GM18861 (cell line): Measurements from ENCODE around the gene MED15.

Experiments
- ATAC-seq: cut with Tn5 transposase; IDR thresholded peaks from one replicate; pipeline ENCODE4 v1.9.1; 2021; ENCODE audit not compliant: unreplicated experiment

Gene MED15

DNA sequence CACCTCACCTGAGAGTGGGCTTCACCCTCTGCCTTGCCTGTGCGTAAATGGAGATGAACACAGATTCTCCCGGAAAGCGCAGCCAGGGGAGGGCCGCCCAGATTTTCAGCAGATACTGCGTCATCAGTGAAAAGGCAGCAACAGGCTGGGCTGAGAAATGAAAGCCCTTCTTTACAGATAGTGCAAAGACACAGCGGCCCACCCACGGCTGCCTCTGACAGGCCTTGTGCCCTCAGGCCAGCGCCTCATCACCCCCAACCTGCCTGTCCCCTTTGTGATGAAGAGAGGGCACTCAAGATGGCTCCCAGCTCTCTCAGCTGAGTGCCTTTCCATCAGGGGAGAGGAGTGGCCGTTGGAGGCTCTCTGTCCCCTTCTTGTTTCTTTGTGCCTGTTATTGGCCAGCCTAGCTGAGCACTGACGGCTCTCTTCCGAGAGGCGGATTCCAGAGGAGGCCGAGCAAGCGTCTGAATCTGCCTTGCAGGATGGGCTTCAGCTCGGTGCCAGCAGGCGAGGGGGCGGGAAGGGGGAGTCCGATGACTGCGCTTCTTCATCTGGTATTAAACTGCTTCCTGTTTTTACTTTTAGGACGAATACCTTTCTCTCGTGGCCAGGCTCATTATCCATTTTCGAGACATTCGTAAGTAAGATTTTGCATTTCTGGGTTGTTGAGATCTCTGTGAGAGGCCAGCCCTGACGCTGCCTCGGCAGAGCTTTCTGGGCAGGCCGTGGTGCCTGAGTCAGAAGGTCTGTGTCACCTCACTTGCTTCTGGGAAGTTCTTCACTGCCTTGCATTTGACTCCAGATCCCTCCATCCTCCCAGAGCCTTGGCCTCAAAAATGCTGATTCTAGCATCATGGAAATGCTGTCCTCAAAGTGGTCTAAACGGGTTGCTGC is 43.7 kb downstream of the MED15 start:
- ATAC-seq = no peak

DNA sequence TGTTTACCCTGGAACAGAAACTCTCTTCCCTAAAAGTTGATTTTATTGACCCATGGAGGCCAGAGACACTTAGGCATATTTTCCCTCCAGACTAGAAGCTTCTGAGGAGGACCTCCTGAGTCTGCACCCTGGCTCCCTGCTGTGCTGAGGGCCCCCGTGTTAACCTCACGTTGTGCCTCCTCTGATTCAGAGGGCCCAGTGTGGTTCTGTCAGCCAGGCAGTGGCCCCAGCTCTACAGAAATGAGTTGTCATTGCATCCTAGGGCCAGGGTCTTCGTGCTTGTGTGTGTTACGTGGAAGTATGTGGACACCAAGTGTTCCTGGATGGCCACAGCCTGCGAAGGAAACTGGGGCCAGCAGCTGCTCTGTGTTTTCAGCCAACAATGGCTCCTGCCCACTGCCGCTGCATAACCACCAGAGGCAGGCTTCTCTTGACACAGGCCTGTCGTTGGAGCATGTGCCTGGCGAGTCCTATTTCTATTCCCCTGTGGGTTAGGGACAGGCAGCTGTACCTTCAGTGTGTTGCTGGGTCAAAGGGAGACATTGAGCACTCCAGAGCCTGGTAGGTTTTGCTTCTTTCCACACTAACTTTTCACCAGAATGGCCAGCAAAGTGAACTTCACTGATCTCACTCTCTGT is 44.5 kb downstream of the MED15 start:
- ATAC-seq = no peak

DNA sequence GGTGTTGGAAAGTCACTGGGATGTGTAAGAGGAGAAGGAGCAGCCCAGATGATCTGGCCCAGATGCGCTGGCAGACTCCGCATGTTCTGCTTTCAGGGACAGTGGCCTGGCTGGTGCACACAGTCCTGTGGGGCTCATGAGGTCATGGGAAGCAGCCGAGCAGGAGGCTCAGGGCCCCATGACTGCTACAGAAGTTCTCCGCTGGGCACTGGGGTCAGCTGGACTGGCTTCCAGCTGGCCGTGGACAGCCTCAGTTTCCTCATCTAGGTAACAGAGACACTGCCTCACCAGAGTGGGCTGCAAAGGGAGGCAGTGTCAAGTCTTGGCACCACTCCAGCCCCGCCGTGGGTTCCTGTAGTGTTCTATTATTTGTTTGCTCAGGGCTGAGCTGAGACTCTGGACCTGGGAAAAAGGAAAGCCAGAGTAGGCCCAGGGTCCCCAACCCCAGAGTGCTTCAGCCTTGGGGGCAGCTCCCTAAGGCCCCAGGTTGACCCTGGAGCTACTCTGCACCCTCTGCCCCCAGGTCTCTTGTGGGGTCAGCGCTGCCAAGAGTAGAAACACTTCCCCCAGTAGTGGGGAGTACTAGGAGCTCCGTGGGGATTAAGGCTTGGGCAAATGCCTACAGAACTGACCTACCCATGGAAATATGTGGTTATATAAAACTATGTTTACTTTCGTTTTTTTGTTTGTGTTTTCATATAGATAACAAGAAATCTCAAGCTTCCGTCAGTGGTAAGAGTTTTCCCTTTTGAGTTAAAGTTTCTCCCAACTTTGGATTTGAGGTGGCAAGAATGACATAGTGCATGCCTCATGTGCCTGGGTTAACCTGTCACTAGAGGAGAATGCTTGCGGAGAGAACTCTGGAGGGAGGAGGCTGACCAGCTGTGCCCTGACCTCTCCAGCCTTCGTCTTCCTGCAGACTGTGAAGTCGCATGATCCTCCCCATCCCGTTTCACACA is 45.3 kb downstream of the MED15 start:
- ATAC-seq = no peak

DNA sequence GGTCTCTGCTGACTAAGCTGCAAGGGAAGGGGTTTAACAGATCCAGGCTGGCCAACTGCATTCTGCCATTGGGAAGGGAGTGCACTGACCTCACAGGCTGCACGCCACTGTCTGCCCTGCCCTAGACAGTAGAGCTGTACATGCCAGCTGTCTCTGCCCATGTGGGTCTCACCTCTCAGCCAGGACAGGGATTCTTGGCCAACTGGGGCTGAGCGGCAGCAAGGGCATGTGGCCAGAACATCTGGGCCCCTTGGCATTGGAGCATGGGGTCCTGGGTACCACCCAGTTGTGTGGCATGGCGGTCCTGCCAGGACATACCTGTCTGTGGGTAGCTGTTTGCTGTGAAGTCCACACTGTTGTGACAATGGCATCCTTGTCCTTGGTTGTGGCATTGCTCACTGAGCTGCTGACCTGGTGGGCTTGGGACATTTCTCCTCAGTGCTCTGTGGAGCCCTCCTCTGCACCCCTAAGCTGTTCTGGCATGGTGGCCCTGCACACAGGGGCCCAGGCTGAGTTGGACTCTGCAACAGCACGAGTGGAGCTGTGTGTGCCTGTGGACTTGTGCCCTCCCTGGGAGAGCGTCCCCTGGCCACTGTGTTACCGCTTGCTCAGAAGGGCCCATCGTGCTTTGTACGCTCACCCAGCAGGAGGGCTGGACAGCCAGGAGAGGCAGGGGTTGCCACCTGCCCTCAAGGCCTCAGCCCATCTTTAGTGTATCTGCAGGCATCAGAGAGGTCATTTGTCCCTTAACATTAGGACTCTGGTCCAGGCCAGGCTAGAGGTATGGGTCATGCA is 46.7 kb downstream of the MED15 start:
- no peak for ATAC-seq

DNA sequence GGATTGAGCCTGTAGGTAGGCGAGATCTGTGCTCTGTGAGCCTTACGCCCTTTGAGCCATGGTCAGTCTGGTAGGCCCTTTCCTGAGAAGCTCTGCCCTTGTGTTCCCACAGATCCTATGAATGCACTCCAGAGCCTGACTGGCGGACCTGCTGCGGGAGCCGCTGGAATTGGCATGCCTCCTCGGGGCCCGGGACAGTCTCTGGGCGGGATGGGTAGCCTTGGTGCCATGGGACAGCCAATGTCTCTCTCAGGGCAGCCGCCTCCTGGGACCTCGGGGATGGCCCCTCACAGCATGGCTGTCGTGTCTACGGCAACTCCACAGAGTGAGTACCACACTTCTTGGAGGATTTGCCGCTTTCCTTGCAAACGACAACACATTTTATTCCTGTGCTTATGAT is 47.4 kb downstream of the MED15 start:
- ATAC-seq = no peak

DNA sequence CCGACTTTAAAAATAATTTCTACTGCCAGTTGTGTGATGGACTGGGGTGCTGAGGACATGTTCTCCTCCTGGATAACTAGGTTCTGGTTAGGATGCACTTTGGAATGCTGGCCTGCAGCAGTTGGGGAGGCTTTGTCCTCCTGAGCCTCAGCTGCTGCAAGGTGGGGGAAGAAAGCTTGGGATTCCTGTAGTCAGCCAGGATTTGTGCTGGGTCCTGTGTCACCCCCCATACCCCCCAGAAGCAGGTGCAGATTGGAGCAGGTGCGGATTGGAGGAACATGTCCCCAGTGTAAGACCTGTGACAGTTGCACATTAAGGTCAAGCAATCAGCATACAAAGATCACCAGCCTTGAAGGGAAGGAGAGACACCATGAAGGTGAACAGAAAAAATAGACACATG is 51.1 kb downstream of the MED15 start:
- ATAC-seq = no peak

DNA sequence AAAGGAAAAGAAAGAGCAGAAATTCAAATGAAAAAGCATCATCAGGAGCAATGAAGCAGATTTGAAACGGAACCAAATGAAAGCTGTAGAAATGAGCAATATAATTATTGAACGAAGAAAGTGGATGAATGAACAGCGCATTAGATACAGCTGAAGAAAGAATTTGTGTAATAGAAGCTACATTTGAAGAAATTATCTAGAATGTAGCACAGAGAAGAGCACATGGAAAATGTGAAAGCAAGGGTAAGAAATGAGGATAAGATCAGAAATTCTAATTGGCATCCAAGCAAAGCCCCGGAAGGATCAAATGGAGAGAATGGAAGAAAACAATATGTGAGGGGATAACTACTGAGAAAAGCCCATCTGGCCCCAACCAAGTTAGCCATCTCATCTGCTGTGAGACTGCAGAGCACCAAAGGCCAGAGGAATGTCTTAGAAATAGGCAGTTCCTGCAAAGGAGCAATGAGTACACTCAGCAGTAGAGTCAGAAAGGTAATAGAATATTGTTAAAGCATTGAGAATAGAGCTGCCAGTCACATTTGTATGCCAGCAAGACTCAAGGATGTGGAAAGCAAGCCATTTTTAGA is 51.9 kb downstream of the MED15 start:
- ATAC-seq = no peak

DNA sequence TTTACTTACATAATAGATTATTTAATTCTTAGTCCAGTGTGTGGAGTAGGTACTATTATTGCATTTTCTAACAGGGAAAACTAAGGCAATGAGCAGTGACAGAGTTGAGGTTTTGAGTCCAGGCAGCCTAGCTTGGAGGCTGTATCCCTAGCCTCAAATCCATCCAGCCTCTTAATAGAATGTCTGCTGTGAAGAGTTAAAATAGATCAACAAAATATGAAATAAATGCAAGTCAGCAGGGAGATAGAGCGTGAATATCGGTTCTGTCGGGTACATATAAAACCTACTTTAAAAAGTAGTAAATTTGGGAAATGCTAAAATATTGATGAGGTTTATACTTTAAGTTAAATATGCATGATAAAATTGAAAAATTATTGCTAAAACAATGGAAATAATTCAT is 53.3 kb downstream of the MED15 start:
- ATAC-seq = no peak

DNA sequence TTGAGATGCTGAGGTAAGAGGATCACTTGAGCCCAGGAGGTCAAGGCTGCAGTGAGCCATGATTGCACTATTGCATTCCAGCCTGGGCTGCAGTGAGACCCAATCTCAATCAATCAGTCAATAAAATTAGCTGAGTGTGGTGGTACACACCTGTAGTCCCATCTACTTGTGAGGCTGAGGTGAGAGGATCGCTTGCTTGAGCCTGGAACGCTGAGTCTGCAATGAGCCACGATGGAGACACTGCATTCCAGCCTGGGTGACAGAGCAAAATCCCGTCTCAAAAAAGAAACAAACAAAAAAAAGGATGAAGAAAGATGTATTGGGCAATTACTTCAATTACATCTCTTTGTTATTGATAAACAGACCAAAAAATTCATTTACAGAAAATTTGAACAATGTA is 54.5 kb downstream of the MED15 start:
- ATAC-seq = no peak

DNA sequence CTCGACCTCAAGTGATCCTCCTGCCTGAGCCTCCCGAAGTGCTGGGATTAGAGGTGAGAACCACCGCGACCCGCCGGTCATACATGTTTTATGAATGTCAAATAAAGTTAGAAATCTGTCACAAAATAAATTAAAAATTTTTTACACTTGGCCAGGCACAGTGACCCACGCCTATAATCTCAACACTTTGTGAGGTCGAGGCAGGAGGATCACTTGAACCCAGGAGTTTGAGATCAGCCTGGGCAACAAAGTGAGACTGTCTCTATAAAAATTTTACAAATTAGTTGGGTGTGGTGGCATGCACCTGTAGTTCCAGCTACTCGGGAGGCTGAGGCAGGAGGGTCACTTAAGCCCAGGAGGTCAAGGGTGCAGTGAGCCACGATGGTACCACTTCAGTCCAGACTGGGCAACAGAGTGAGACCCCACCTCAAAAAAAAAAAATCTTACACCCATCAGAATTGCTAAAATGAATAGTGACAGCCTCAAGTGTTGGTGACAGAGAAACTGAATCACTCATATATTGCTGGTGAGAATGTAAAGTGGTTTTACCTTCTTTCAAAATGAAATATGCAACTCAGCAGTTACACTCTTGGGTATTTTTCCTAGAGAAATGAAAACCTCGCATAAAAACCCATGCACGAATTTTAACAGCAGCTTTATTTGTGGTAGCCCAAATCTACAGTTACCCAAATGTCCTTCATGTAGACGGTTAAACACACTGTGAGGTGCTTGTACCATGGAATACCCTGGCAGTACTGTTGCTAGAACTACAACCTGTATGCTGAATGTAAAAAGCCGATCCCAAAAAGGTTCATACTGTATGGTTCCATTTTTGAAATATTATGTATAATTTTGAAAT is 55.4 kb downstream of the MED15 start:
- ATAC-seq = no peak

DNA sequence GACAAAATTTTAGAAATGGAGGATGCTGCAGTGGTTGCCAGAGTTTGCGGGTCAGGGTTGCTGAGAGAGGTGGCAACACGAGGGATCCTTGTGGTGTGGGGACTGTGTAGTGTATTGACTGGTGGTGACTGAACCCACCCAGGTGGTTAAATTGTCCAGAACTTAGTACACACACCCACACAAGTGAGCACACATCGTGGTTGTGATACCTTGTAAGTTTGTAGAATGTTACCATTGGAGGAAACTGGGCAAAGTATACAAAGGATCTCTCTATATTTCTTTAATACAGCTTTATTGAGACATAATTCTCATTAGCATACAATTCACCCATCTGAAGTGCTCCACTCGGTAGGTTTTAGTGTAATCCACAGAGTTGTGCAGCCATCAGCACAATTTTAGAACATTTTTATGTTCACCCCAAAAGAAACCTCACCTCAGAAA is 56.1 kb downstream of the MED15 start:
- no peak for ATAC-seq

DNA sequence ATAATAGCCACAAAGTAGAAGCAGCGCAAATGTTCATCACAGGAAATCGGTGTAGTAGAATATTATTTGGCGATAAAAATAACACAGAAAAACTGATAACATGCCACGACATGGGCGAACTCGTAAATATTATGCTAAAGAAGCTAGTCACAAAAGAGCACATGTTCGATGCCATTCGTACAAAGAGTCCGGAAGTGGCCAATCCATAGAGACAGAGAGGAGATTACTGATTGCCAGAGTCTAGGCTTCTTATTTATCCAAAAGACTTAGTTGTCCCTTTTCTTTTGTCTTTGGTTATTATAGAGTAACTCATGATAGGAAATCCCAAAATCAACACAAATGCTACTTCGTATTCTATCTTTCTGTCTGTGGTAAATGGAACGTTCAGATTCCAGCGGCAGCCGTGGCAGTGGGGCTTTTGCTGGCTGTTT is 56.5 kb downstream of the MED15 start:
- no peak for ATAC-seq

DNA sequence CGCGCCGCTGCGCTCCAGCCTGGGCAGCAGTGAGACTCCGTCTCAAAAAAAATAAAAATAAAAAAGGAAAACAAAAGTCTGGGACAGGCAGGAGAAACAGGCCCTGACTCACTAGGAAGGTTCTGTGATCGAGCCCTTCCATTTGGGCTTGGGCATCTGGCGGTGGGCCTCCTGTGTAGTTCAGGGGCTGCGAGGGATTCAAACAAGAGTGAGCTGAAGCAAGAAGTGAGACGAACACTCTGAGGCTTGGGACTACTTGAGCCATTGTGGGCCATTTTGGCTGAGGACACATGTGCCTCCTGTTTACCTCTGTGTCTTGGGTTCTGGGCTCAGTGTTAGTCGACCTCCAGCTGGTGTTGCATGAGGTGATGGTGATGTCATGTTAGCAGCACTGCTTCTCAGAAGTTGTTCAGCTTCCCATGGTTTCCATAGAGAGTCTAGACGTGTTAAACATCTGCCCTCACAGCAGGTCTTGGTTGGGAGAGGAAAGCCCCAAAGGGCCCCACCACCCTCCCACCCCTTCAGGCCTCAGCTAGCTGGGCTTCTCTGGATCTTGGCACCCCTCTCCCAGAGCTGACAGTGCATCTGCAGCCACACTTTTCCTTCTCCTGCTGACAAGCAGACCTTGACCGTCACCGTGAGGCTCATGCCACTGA is 57.8 kb downstream of the MED15 start:
- ATAC-seq = no peak

DNA sequence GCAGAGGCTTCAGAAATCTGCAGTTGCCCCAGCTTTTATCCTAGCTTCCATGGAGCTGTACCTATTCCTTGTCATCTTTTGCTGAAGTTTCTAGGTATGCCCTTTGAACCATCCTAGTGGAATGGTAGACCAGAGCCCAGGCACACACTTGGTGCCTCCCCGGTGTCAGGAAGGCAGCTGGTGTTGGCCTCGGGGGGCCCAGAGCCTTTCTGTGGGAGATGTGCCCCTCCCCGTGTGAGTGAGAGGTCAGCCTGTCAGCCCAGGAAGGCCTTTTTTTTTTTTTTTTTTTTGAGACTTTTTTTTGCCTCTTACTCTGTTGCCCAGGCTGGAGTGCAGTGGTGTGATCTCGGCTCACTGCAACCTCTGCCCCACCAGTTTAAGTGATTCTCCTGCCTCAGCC is 58.4 kb downstream of the MED15 start:
- no peak for ATAC-seq

DNA sequence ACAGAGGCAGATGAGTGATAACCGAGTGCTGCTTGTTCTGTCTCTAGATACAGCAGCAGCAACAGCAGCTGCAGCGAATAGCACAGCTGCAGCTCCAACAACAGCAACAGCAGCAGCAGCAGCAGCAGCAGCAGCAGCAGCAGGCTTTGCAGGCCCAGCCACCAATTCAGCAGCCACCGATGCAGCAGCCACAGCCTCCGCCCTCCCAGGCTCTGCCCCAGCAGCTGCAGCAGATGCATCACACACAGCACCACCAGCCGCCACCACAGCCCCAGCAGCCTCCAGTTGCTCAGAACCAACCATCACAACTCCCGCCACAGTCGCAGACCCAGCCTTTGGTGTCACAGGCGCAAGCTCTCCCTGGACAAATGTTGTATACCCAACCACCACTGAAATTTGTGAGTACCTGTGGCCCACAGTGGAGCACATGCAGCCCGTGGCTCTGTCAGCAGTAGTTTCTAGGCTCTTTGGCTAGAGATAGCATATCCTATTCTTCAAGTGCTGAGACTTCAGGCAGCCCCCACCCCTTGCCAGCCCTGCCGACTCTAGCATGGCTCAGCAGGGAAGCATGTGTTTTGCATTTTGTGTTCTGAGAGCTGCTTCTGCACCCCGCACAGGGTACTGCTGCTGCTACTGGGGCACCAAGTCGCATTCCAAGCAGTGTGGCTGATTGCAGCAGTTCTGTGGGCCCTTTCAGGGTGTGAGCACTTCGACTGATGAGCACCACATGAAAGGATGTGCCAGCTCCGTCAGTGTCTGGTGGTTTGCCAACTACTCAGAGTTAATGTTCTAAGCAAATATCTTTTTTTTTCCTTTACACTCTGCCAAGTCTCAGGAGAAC is 59.2 kb downstream of the MED15 start:
- ATAC-seq = no peak

DNA sequence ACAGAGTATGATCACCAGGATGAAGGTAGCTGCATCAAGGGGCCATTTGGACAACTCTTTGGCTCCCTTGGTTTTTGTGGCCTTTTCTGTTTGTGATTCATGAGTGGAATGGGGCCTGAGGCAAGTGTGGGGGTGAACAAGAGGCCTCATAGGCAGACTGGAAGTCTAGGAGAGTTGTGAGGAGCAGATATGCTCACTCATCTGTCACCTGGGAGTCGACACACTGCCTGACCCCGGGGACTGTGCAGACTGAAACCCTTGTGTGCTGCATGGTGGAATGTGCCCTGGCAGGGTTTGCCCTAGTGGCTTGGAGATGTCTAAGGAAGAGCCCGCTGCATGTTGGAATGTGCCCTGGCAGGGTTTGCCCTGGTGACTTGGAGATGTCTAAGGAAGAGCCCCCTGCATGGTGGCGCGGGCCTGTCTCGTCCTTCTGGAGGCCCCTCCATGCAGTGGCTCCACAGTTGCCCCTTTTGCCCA is 60.0 kb downstream of the MED15 start:
- no peak for ATAC-seq

DNA sequence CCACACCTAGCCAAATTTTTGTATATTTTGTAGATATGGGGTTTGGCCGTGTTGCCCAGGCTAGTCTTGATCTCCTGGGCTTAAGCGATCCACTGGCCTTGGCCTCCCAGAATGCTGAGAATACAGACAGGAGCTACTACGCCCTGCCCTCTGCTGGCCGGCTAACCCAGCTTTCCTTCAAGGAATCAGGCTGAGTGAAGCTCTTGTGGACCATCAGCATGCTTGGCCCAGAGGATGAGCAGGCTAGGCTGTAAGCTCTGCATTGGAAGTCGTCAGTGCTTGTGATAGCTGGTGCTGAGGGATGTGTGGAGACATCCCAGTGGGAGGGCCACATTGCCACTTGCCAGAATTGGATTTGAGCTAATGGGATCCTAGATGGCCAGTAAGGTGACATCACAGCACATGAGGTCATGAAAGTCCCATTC is 60.6 kb downstream of the MED15 start:
- ATAC-seq = no peak
